IMR-90 (cell line): ENCODE data around the gene OLFM3. TPM values are rescaled to one million over a fixed set of nuclear protein-coding genes. Genes with fewer than 3 reads are reported as not detected.

ENCODE experiments used
- ATAC-seq: fragments of 200-7000 bp; cut with Tn5 transposase; 2 replicates; pipeline ENCODE4 v1.9.1; 2020; ENCODE audit warnings: low read depth, mild to moderate bottlenecking, moderate library complexity
- BruUV-seq: library from RNA; stranded (reverse); fragments of 400-500 nt; replicated peaks from 2 replicates; lab custom pipeline; 2021; lab: Mats Ljungman, UMichigan
- CTCF ChIA-PET: fragments of 300-600 bp; formaldehyde crosslinking; extraction: SDS; loops from one replicate; lab custom pipeline; 2021; ENCODE audit warnings: antibody characterized with exemption; lab: Yijun Ruan, JAX
- POLR2A ChIA-PET: fragments of 300-600 bp; sonication (Branson Sonifier 250); formaldehyde crosslinking; loops from one replicate; lab custom pipeline; 2022; ENCODE audit warnings: antibody characterized with exemption; ENCODE audit not compliant: unreplicated experiment; lab: Charles Lee
- DNase-seq: peaks from one replicate; pipeline ENCODE4 v3.0.0; 2013
- H2AFZ ChIP-seq: replicated peaks from 2 replicates; pipeline ENCODE3; 2013; ENCODE audit warnings: low read length, mild to moderate bottlenecking; ENCODE audit not compliant: poor library complexity
- H2AK5ac ChIP-seq: 2 replicates; pipeline ENCODE4 v1.6.1; 2013; ENCODE audit warnings: low read depth, low read length, inconsistent platforms
- H2AK9ac ChIP-seq: replicated peaks from 2 replicates; pipeline ENCODE3; 2013; ENCODE audit warnings: mild to moderate bottlenecking, low read depth, low read length, moderate library complexity; ENCODE audit not compliant: poor library complexity
- H2BK120ac ChIP-seq: 2 replicates; pipeline ENCODE4 v1.6.1; 2013; ENCODE audit warnings: low read depth, low read length, inconsistent platforms
- H2BK15ac ChIP-seq: 3 replicates; pipeline ENCODE4 v1.6.1; 2013; ENCODE audit warnings: low read depth, low read length, inconsistent platforms
- H2BK20ac ChIP-seq: 2 replicates; pipeline ENCODE4 v1.6.1; 2013; ENCODE audit warnings: low read depth, mild to moderate bottlenecking, inconsistent platforms, low read length, moderate library complexity
- H2BK5ac ChIP-seq: 2 replicates; pipeline ENCODE4 v1.6.1; 2013; ENCODE audit warnings: mild to moderate bottlenecking, low read depth, low read length, inconsistent platforms; ENCODE audit not compliant: poor library complexity, severe bottlenecking
- H3K14ac ChIP-seq: replicated peaks from 2 replicates; pipeline ENCODE4 v1.6.1; 2013; ENCODE audit warnings: low read depth, low read length, inconsistent platforms
- H3K18ac ChIP-seq: 2 replicates; pipeline ENCODE4 v1.6.1; 2013; ENCODE audit warnings: low read depth, low read length, control low read depth
- H3K23ac ChIP-seq: 2 replicates; pipeline ENCODE4 v1.6.1; 2013; ENCODE audit warnings: low read depth, low read length, inconsistent platforms
- H3K27ac ChIP-seq: 2 replicates; pipeline ENCODE4 v1.5.1; 2013; ENCODE audit warnings: mild to moderate bottlenecking, control low read depth, low read length; ENCODE audit not compliant: insufficient read depth
- H3K27me3 ChIP-seq: 2 replicates; pipeline ENCODE4 v1.6.1; 2013; ENCODE audit warnings: low read length; ENCODE audit not compliant: control insufficient read depth, insufficient read depth
- H3K36me3 ChIP-seq: 2 replicates; pipeline ENCODE4 v1.6.1; 2013; ENCODE audit warnings: low read length, mixed read lengths; ENCODE audit not compliant: control insufficient read depth, insufficient read depth
- H3K4ac ChIP-seq: 2 replicates; pipeline ENCODE4 v1.6.1; 2013; ENCODE audit warnings: low read depth, low read length, inconsistent platforms
- H3K4me1 ChIP-seq: 2 replicates; pipeline ENCODE4 v1.6.1; 2013; ENCODE audit warnings: low read length, mixed read lengths; ENCODE audit not compliant: control insufficient read depth, insufficient read depth
- H3K4me2 ChIP-seq: 2 replicates; pipeline ENCODE4 v1.6.1; 2013; ENCODE audit warnings: low read depth, mild to moderate bottlenecking, control low read depth, low read length, moderate library complexity
- H3K4me3 ChIP-seq: 2 replicates; pipeline ENCODE4 v1.5.1; 2013; ENCODE audit warnings: low read depth, mild to moderate bottlenecking, control low read depth, low read length, moderate library complexity; ENCODE audit not compliant: insufficient read depth
- H3K56ac ChIP-seq: 2 replicates; pipeline ENCODE4 v1.6.1; 2013; ENCODE audit warnings: low read length, inconsistent platforms; ENCODE audit not compliant: insufficient read depth; ENCODE audit errors: extremely low read depth
- H3K79me1 ChIP-seq, 2 experiments: 2 replicates each; pipeline ENCODE4 v1.6.1; 2013; ENCODE audit warnings: low read length in 2 of 2, inconsistent platforms in 1 of 2, low read depth in 1 of 2
- H3K9ac ChIP-seq: 2 replicates; pipeline ENCODE4 v1.6.1; 2013; ENCODE audit warnings: low read depth, low read length, control low read depth
- H3K9me1 ChIP-seq: 2 replicates; pipeline ENCODE4 v1.6.1; 2013; ENCODE audit warnings: low read length, inconsistent platforms; ENCODE audit not compliant: insufficient read depth
- H3K9me3 ChIP-seq: 2 replicates; pipeline ENCODE4 v1.6.1; 2013; ENCODE audit warnings: low read length; ENCODE audit not compliant: control insufficient read depth, insufficient read depth
- H4K20me1 ChIP-seq: 2 replicates; pipeline ENCODE4 v1.6.1; 2013; ENCODE audit warnings: low read length, inconsistent platforms; ENCODE audit not compliant: insufficient read depth
- H4K5ac ChIP-seq: 2 replicates; pipeline ENCODE4 v1.6.1; 2013; ENCODE audit warnings: mild to moderate bottlenecking, low read depth, low read length, control low read depth
- H4K8ac ChIP-seq, 2 experiments: 2 replicates each; pipeline ENCODE4 v1.6.1; 2013; ENCODE audit warnings: low read depth in 2 of 2, low read length in 2 of 2, control low read depth in 1 of 2, inconsistent platforms in 1 of 2
- H4K91ac ChIP-seq: 2 replicates; pipeline ENCODE4 v1.6.1; 2013; ENCODE audit warnings: low read depth, low read length, inconsistent platforms; ENCODE audit not compliant: insufficient read depth
- BHLHE40 ChIP-seq: fragments of 150-350 bp; IDR thresholded peaks from 2 replicates; pipeline ENCODE4 v1.6.1; 2016; ENCODE audit warnings: mild to moderate bottlenecking, low read depth, low read length
- CEBPB ChIP-seq: IDR thresholded peaks from 2 replicates; pipeline ENCODE4 v1.6.1; 2012; ENCODE audit warnings: low read depth, low read length, improper control_type of control experiment
- CHD1 ChIP-seq: IDR thresholded peaks from 2 replicates; pipeline ENCODE4 v1.6.1; 2012; ENCODE audit warnings: low read depth, low read length, improper control_type of control experiment
- ELK1 ChIP-seq: fragments of 150-350 bp; IDR thresholded peaks from 2 replicates; pipeline ENCODE4 v1.6.1; 2016; ENCODE audit warnings: low read depth, mild to moderate bottlenecking, low read length, moderate library complexity, borderline replicate concordance
- FOS ChIP-seq: fragments of 150-350 bp; IDR thresholded peaks from 2 replicates; pipeline ENCODE4 v1.6.1; 2016; ENCODE audit warnings: low read depth, low read length
- MAFK ChIP-seq: IDR thresholded peaks from 2 replicates; pipeline ENCODE4 v1.6.1; 2012; ENCODE audit warnings: low read depth, low read length, improper control_type of control experiment
- MAZ ChIP-seq: IDR thresholded peaks from 2 replicates; pipeline ENCODE4 v1.6.1; 2012; ENCODE audit warnings: low read depth, mild to moderate bottlenecking, low read length, improper control_type of control experiment, moderate library complexity, borderline replicate concordance
- MXI1 ChIP-seq: IDR thresholded peaks from 2 replicates; pipeline ENCODE4 v1.6.1; 2012; ENCODE audit warnings: low read depth, mild to moderate bottlenecking, low read length, moderate library complexity, borderline replicate concordance
- NFE2L2 ChIP-seq: fragments of 150-350 bp; IDR thresholded peaks from 2 replicates; pipeline ENCODE4 v1.6.1; 2016; ENCODE audit warnings: low read depth, mild to moderate bottlenecking, low read length
- POLR2A ChIP-seq: IDR thresholded peaks from 2 replicates; pipeline ENCODE4 v1.6.1; 2012; ENCODE audit warnings: mild to moderate bottlenecking, low read depth, low read length
- RAD21 ChIP-seq: IDR thresholded peaks from 2 replicates; pipeline ENCODE4 v1.6.1; 2012; ENCODE audit warnings: low read length, improper control_type of control experiment
- RCOR1 ChIP-seq: IDR thresholded peaks from 2 replicates; pipeline ENCODE4 v1.6.1; 2012; ENCODE audit warnings: mild to moderate bottlenecking, low read length, improper control_type of control experiment; ENCODE audit not compliant: insufficient replicate concordance
- RFX5 ChIP-seq: IDR thresholded peaks from 2 replicates; pipeline ENCODE4 v1.8.0; 2012; ENCODE audit warnings: low read depth, mild to moderate bottlenecking, low read length, moderate library complexity
- SMC3 ChIP-seq: fragments of 150-350 bp; IDR thresholded peaks from 2 replicates; pipeline ENCODE4 v1.6.1; 2016; ENCODE audit warnings: low read depth, mild to moderate bottlenecking, antibody characterized with exemption, low read length, moderate library complexity
- USF2 ChIP-seq: fragments of 150-350 bp; IDR thresholded peaks from 2 replicates; pipeline ENCODE4 v1.6.1; 2017; ENCODE audit warnings: mild to moderate bottlenecking, antibody characterized with exemption, low read length, low read depth
- WGBS, 2 experiments: methylation state at CpG; one replicate each; pipeline versions ENCODE4 v1.1.5 to v1.1.7; 2013; ENCODE audit warnings: missing lambda C conversion rate in 2 of 2; ENCODE audit not compliant: insufficient read length in 1 of 2; ENCODE audit errors: extremely low coverage in 2 of 2; 5-methylcytosine and 5-hydroxymethylcytosine counted together
- dilution Hi-C: fragments of 300-500 bp; cut with HindIII; formaldehyde crosslinking; loops from one replicate; pipeline ENCODE4 v1.14.3; 2018; ENCODE audit warnings: low sequenced_read_pairs; ENCODE audit not compliant: unreplicated experiment
- in situ Hi-C: fragments of 300-500 bp; cut with MboI; formaldehyde crosslinking; loops from 3 replicates; pipeline ENCODE4 v1.14.3; 2019; ENCODE audit warnings: low sequenced_read_pairs, inconsistent platforms, mixed read lengths
- intact Hi-C: fragments of 100-400 bp; cut with micrococcal nuclease; formaldehyde crosslinking; loops from 2 replicates; pipeline ENCODE4 v1.10.0; 2022
- polyA plus RNA-seq, 3 experiments: library from polyadenylated mRNA; depleted of rRNA; stranded (reverse); fragments of >200 nt; gene quantifications; 2 replicates each; pipeline ENCODE4 v1.2.3, GENCODE V29; 2012; ENCODE audit warnings: low replicate concordance in 1 of 3
- total RNA-seq: library from RNA; depleted of rRNA; stranded (reverse); fragments of >200 nt; gene quantifications from 2 replicates; pipeline ENCODE4 v1.2.3, GENCODE V29; 2012
- TF ChIP-seq, protein P1 (sequence below): conservative IDR thresholded peaks from 2 replicates; pipeline ENCODE4 v1.5.1; 2012; ENCODE audit warnings: mild to moderate bottlenecking, low read depth, low read length, improper control_type of control experiment

Gene OLFM3
- total and polyA plus RNA-seq, 2 of the 4 experiments (the other 2 are of a cell fraction), result not detected

- Histone ChIP-seq H3K14ac (no peak overlapping the region), H2BK120ac (no peak overlapping the region), H3K4me1 (no peaks in the 10 kb centered on the region), H3K23ac (no peak overlapping the region), H2AK9ac (no peak overlapping the region), H2AK5ac (no peak overlapping the region), H4K8ac (no peak overlapping the region), H3K4ac (no peak overlapping the region), H3K27me3 (no peaks in the 10 kb centered on the region), H2BK15ac (no peak overlapping the region), H3K79me1 (no peaks in the 10 kb centered on the region), H3K36me3 (no peaks in the 10 kb centered on the region), H3K18ac (no peak overlapping the region), H3K56ac (no peak overlapping the region), H2AFZ (no peak overlapping the region), H2BK5ac (no peak overlapping the region), H4K5ac (no peak overlapping the region), H4K20me1 (no peaks in the 10 kb centered on the region), H3K9ac (no peak overlapping the region), H3K9me1 (no peaks in the 10 kb centered on the region), H3K9me3 (no peaks in the 10 kb centered on the region), H3K4me2 (no peak overlapping the region), H4K91ac (no peak overlapping the region), H3K27ac (no peak overlapping the region), H3K4me3 (no peak overlapping the region), H2BK20ac (no peak overlapping the region)
- no TSS peak for BruUV-seq
- in situ Hi-C loops, result no loop called here
- ATAC-seq (no peak), DNase-seq (no peak)
- intact Hi-C loops, result no loop called here
- whole genome bisulfite sequencing, 2 experiments, result no CpG with 5 or more reads among the region's 1 CpG
- dilution Hi-C loops, result no loop called here
- ChIA-PET POLR2A (no interaction called here), CTCF (no interaction called here)
- TF ChIP-seq MAFK (no peak), RFX5 (no peak), POLR2A (no peak), SMC3 (no peak), MXI1 (no peak), NFE2L2 (no peak), MAZ (no peak), CHD1 (no peak), CEBPB (no peak), RAD21 (no peak), FOS (no peak), ELK1 (no peak), USF2 (no peak), BHLHE40 (no peak), RCOR1 (no peak)
- TF ChIP-seq, protein P1, sequence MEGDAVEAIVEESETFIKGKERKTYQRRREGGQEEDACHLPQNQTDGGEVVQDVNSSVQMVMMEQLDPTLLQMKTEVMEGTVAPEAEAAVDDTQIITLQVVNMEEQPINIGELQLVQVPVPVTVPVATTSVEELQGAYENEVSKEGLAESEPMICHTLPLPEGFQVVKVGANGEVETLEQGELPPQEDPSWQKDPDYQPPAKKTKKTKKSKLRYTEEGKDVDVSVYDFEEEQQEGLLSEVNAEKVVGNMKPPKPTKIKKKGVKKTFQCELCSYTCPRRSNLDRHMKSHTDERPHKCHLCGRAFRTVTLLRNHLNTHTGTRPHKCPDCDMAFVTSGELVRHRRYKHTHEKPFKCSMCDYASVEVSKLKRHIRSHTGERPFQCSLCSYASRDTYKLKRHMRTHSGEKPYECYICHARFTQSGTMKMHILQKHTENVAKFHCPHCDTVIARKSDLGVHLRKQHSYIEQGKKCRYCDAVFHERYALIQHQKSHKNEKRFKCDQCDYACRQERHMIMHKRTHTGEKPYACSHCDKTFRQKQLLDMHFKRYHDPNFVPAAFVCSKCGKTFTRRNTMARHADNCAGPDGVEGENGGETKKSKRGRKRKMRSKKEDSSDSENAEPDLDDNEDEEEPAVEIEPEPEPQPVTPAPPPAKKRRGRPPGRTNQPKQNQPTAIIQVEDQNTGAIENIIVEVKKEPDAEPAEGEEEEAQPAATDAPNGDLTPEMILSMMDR, result no peak
Measured at GRCh38 chr1:101816262-101816661, 180.5 kb downstream of the OLFM3 start.
